ENCODE measurements around the gene METAP1.
"Not testable (repeated sequence)": the region's sequence is repeated elsewhere in the genome, so short reads cannot be mapped to it uniquely, and the experiment has no call there.

Gene METAP1

GRCh38 chr4:99061048-99061700 lies 65.7 kb downstream of the METAP1 start:
- DNase-seq: no peak

GRCh38 chr4:99062120-99062519 lies 66.6 kb downstream of the METAP1 start:
- no peak for DNase-seq

GRCh38 chr4:99065521-99065920 lies 70.0 kb downstream of the METAP1 start:
- not testable (repeated sequence) for DNase-seq

- no peak for DNase-seq
These were observed 72.1 kb downstream of the METAP1 start for GRCh38 chr4:99067617-99068016.

- DNase-seq: no peak
These were observed 75.6 kb downstream of the METAP1 start for GRCh38 chr4:99071159-99071558.

DNA sequence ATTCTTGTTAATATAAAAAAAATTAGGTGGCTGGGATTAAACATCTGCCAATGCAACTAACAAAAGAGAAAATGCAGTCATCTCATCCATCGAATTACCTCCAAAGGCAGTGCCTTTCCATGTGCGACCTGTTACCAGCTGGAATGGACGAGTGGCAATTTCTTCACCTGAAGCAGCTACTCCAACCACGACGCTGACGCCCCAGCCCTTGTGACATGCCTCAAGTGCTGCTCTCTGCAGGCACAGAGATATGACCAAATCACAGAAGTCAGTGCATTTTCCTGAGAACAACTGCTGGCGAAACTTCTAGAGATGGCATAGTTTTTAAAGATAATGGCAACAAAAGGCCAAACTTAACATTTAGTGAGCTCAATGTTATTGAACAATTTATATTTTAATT lies 79.3 kb downstream of the METAP1 start:
- no peak for DNase-seq

GRCh38 chr4:99076292-99076976 lies 80.9 kb downstream of the METAP1 start:
- no peak for DNase-seq

DNA sequence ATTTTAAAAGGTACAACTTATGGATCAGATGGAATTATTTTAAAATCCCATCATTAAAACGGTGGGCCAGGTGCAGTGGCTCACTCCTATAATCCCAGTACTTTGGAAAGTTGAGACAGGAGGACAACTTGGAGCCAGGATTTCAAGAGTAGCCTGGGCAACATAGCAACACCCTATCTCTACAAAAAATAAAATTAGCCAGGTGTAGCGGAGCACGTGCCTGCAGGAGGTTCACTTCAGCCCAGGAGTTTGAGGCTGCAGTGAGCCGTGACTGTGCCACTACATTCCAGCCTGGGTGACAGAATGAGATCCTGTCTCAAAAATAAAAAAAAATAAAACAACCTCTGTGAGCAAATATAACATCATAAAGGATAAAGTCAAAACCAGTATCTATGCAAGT lies 81.7 kb downstream of the METAP1 start:
- DNase-seq: no peak

DNA sequence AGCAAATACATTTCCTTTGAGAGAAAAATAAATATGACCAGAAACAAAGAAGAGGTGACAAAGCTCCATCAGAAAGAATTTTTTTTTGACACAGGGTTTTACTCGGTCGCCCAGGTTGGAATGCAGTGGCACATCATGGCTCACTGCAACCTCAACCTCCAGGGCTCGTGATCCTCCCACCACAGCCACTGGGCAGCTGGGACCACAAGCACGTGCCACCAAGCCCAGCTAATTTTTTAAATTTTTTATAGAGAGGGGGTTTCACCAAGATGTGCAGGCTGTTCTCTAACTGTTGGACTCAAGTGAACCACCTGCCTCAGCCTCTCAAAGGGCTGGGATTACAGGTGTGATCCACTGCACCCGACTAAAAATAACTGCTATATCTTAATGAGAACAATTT lies 82.8 kb downstream of the METAP1 start:
- DNase-seq: no peak

- DNase-seq: no peak
These were observed 83.6 kb downstream of the METAP1 start for GRCh38 chr4:99078931-99079624.

DNA sequence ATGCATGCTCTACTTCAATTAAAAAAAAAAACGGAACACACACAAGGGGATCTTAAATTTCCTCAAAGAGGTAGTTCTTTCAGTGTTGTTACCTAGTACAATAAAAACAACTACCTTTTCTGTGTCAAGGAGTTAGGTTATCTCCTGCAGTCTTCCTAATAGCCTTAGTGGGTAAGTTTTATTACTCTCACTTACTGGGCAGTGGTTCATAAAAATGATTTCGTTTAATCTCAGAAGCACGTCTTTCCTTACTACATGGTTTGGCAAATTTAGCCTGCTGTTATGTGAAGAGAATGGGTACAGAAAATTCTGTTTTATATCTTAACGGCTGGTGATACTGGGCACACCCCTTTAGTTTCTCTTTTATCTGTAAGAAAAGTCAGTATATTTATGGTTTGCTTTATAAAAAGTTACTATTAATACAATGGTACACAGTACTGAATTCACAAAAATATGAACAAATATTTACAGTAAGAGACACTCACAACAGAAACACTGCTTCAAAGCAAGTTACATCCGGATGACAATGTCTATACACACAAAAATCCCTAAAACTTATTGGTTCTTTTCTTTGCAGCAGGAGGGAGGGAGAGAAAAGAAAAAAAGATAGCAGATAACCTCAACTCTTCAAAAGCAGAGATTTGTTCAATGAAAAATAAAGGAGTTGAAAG lies 84.2 kb downstream of the METAP1 start:
- no peak for DNase-seq

DNA sequence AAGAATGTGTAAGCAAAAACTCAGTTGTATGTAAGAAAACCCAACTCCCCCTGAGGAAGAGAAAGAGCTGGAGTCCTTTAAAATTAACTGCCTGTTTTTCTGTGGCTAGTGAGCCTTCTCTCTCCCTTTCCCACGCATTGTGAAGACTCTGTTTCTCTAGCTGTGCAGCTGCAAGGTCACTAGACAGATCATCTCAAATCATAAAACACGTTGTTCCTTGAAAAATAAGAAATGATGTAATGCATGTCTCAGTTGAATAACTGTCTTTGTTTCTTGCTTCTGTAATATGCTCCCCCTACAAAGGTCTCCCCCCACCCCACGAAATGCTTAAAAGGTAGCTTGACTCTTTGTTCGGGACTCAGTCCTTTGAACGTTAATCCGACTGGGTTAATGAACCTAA lies 85.3 kb downstream of the METAP1 start:
- not testable (repeated sequence) for DNase-seq

DNA sequence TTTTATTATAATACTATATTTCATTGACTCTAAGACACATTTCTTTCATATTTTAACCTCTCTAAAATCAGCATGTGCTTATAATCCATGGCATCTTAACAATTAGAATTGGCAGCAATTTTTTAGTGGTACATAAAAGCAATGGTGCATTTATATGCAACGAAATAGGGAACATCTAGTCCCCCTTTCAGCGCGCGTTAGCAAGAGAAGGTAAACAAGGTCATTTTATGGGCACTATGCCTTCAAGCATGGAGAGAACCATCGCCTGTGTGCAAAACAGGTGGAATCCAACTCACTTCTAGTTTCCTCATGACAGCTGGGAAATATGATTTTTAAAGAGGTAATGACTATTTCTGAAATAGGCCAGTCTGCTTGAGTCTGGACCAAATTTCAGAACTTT lies 86.7 kb downstream of the METAP1 start:
- DNase-seq: no peak

GRCh38 chr4:99084595-99084994 lies 89.1 kb downstream of the METAP1 start:
- DNase-seq: no peak

DNA sequence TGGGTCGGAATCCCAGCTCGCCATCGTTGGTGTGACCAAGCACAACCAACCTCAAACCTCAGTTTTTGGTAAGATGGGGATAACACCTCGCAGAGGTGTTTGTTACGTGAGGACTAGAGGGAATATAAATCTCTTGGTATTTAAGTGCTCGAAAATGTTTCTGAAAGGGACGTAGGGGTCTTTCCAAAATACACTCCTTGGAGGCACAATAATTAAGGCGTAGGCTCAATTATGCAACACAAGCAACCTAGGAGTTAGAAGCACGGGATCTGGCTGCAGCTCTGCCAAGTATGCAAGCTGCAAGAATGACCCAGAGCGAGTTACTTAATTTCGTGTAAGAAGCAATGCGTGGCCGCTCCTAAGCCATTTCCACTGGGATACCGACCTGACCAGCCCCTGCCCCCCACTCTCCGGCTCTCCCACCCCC lies 92.5 kb downstream of the METAP1 start:
- DNase-seq: no peak

DNA sequence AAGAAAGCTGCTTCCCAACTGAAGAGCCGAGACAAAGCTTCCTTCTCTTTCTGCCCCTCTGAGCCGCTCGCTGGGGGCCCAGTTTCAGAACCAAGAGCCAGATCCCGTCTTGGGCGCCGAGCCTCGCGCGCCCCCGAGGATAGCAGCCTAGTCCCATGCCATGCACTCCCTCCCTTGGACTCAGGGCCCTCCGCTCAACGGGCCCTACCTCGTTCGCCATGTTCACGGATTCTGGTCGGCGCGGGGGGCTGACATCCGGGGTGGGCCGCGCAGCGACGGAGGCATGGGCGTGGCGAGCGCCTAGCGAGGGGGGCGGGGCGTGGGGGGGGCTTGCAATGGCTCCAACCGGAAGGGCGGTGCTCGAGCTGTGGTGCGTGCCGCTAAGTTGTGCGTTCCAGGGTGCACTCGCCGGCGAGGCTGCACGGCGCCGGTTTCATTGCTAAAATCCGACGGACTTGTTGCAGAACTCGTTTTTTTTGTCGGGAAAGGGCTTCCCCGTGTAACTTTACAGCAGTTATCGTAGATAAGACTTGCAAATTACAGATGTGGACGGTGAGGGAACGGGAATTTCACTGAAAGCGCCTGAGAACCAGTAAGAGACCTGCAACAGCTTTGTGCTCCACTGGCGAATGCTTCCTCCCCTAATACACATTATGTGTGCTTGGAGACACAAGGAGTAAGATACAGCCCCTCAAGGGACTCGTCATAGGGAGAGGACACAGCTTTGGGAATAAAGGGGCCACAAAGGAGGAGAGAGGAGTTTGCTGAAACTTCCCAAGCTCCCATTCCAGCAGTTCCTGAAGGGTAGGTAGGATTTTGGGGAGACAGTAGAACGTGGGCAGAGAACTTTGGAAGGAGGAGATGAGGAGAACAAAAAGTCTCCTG lies 93.2 kb downstream of the METAP1 start, which contains the start of gene ADH5:
ADH5 (minus strand) TSS at position 308 of the 885 bp plus-strand sequence; CDS start at position 220, 88 bp downstream.
- DNase-seq: peak; percentile 89

DNA sequence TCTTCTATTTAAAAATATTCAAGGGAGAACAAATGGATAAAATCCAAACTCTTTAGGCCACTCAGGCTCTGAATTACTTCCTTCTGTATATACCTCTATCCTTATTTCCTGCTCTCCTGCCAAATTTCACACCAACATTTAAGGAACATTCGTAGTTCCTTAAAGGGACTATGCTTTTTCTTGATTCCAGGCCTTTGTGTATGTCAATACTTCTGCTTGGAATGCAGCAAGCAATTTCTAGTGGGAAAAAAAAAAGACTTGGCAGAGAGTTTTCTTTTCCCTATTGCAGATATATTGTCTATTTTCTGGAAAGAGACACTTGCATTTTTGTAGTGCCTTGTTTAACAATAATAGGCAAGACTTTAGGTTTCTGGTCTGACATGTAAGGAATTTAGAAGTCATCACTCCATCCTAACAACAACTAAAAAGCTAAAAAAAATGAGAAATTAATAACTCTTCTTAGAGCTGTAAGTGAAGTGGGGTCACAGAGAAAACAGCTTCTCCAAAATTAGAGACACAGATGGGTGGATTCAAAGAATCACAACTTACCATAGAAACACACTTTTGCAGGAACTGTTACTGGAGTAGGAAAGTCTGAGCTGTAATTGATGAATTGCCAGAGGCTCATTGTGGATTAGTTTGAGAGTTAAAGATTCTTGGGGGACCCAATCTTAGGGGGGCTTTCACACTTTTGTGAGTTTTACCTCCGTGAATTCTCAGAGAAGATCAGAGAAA lies 95.1 kb downstream of the METAP1 start:
- DNase-seq: no peak

DNA sequence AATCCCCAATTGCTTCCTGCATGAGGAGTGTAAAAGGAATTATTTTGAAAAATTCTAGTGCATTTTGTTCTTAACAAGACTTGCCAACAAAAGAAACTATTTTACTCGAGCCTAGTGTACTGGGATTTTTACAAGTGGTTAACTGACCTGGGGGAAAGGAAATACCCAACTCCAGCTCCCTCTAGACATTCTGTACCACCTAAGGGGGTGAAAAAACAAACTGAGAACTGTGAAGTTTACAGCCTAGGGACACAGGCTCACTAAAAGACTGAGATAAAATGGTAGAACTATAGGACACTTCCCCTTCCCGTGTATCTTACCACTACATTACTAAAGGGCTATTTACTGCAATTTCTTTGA lies 95.7 kb downstream of the METAP1 start:
- DNase-seq: no peak

- DNase-seq: not testable (repeated sequence)
These were observed 96.3 kb downstream of the METAP1 start for GRCh38 chr4:99091841-99092240.

DNA sequence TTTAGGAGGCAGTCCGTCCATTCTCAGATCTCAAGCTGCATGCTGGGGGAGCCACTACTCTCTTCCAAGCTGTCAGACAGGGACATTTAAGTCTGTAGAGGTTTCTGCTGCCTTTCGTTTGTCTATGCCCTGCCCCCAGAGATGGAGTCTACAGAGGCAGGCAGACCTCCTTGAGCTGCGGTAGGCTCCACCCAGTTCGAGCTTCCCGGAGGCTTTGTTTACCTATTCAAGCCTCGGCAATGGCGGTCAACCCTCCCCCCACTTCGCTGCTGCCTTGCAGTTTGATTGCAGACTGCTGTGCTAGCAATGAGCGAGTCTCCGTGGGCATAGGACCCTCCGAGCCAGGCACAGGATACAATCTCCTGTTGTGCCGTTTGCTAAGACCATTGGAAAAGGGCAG lies 103.8 kb downstream of the METAP1 start:
- DNase-seq: no peak

GRCh38 chr4:99099814-99100213 lies 104.3 kb downstream of the METAP1 start:
- DNase-seq: not testable (repeated sequence)

DNA sequence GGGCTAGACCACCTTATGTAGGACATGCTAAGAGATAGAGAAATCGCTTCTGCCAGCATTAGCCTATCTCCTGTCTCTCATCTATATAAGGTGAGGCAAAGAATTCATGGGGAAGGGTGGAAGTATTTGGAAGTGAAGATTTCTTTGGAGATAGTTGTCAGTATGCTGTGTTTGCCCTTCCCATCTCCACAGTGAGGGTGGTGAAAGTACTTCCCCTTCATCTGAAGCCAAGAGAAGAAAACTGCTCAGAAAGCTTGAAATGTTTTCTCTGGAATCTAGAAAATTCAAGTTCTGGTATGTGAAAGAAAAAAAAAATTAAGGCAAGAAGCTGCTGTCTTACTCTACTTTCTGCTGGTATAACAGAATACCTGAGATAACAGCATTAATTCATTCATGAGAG lies 105.4 kb downstream of the METAP1 start:
- no peak for DNase-seq

Measured in activated effector memory CD4-positive, alpha-beta T cell treated with Interleukin-2 at 50 U/mL for 16 hours (primary cell).